Brain pericyte (primary cell): ENCODE measurements around the gene LGALS13.
"Not testable (repeated sequence)": the region's sequence is repeated elsewhere in the genome, so short reads cannot be mapped to it uniquely, and the experiment has no call there.

Experiments
- DNase-seq: peaks from one replicate; pipeline ENCODE4 v3.0.0-alpha.2; 2012; ENCODE audit warnings: low read depth, low spot score

The LGALS13 gene

GRCh38 chr19:39617745-39618144 is 15.4 kb downstream of the LGALS13 start:
- no peak for DNase-seq

GRCh38 chr19:39623946-39624345 is 21.6 kb downstream of the LGALS13 start:
- DNase-seq, result no peak

GRCh38 chr19:39627631-39628030 is 25.3 kb downstream of the LGALS13 start:
- DNase-seq, result not testable (repeated sequence)

- DNase-seq, result no peak
These were observed 28.9 kb downstream of the LGALS13 start for GRCh38 chr19:39631178-39631577.

GRCh38 chr19:39631626-39632025 is 29.3 kb downstream of the LGALS13 start:
- no peak for DNase-seq

GRCh38 chr19:39637891-39638290 is 35.6 kb downstream of the LGALS13 start:
- no peak for DNase-seq

GRCh38 chr19:39641773-39642172 is 39.4 kb downstream of the LGALS13 start:
- DNase-seq, result no peak

GRCh38 chr19:39643591-39643990 is 41.3 kb downstream of the LGALS13 start:
- DNase-seq, result no peak

- DNase-seq, result no peak
These were observed 43.6 kb downstream of the LGALS13 start for GRCh38 chr19:39645800-39646411.

GRCh38 chr19:39647918-39648317 is 45.6 kb downstream of the LGALS13 start:
- DNase-seq, result no peak

GRCh38 chr19:39655613-39656012 is 53.3 kb downstream of the LGALS13 start, which contains the start of gene LGALS16:
TSS of gene LGALS16 (plus strand) at chr19:39655913. CDS start at chr19:39655962, 49 bp downstream.
- no peak for DNase-seq
